ENCODE data around the gene GSTK1.
"Not testable (repeated sequence)": the region's sequence is repeated elsewhere in the genome, so short reads cannot be mapped to it uniquely, and the experiment has no call there.

GSTK1 gene

GRCh38 chr7:143279186-143280098, 16.2 kb downstream of the GSTK1 start:
- no peak for DNase-seq

GRCh38 chr7:143280160-143280559, 16.9 kb downstream of the GSTK1 start:
- no peak for DNase-seq

GRCh38 chr7:143280566-143280965, 17.3 kb downstream of the GSTK1 start:
- DNase-seq: no peak

- DNase-seq: no peak
These were observed 18.3 kb downstream of the GSTK1 start for GRCh38 chr7:143281529-143281928.

- DNase-seq: no peak
These were observed 18.9 kb downstream of the GSTK1 start for GRCh38 chr7:143282124-143282523.

- no peak for DNase-seq
These were observed 20.1 kb downstream of the GSTK1 start for GRCh38 chr7:143283381-143283780.

- DNase-seq: no peak
These were observed 21.6 kb downstream of the GSTK1 start, which contains the start of gene TMEM139 for GRCh38 chr7:143284591-143285469. TSS of gene TMEM139 (plus strand) at chr7:143284958. CDS start at chr7:143285958, 1,000 bp downstream.

- DNase-seq: no peak
These were observed 22.2 kb downstream of the GSTK1 start for GRCh38 chr7:143285470-143285778.

- no peak for DNase-seq
These were observed 22.7 kb downstream of the GSTK1 start for GRCh38 chr7:143285806-143286521.

GRCh38 chr7:143286522-143286890, 23.3 kb downstream of the GSTK1 start:
- no peak for DNase-seq

- no peak for DNase-seq
These were observed 24.2 kb downstream of the GSTK1 start for GRCh38 chr7:143287339-143287934.

GRCh38 chr7:143287935-143288826, 24.9 kb downstream of the GSTK1 start, which contains the start of gene CASP2:
TSS of gene CASP2 (plus strand) at chr7:143288351. CDS start at chr7:143288456, 105 bp downstream.
- DNase-seq: peak; percentile 84

GRCh38 chr7:143288836-143289235, 25.6 kb downstream of the GSTK1 start:
- no peak for DNase-seq

- no peak for DNase-seq
These were observed 26.2 kb downstream of the GSTK1 start for GRCh38 chr7:143289421-143289820.

- not testable (repeated sequence) for DNase-seq
These were observed 26.6 kb downstream of the GSTK1 start for GRCh38 chr7:143289888-143290287.

GRCh38 chr7:143290293-143290692, 27.1 kb downstream of the GSTK1 start:
- DNase-seq: no peak

- no peak for DNase-seq
These were observed 29.6 kb downstream of the GSTK1 start for GRCh38 chr7:143292876-143293275.

- no peak for DNase-seq
These were observed 32.6 kb downstream of the GSTK1 start for GRCh38 chr7:143295870-143296269.

- DNase-seq: no peak
These were observed 33.4 kb downstream of the GSTK1 start for GRCh38 chr7:143296686-143297085.

- DNase-seq: no peak
These were observed 36.1 kb downstream of the GSTK1 start for GRCh38 chr7:143299346-143299745.

GRCh38 chr7:143299840-143300239, 36.6 kb downstream of the GSTK1 start:
- DNase-seq: no peak
